NOMO-1 treated with dmso at 0.1 percent for 144 hours (cell line): ENCODE results near the gene ZDHHC16.
"Not testable (repeated sequence)": the region's sequence is repeated elsewhere in the genome, so short reads cannot be mapped to it uniquely, and the experiment has no call there.

Source experiments
- DNase-seq: peaks from one replicate; lab custom pipeline; 2025; ENCODE audit not compliant: unreplicated experiment; lab: John Stamatoyannopoulos, UW

Gene ZDHHC16

DNA sequence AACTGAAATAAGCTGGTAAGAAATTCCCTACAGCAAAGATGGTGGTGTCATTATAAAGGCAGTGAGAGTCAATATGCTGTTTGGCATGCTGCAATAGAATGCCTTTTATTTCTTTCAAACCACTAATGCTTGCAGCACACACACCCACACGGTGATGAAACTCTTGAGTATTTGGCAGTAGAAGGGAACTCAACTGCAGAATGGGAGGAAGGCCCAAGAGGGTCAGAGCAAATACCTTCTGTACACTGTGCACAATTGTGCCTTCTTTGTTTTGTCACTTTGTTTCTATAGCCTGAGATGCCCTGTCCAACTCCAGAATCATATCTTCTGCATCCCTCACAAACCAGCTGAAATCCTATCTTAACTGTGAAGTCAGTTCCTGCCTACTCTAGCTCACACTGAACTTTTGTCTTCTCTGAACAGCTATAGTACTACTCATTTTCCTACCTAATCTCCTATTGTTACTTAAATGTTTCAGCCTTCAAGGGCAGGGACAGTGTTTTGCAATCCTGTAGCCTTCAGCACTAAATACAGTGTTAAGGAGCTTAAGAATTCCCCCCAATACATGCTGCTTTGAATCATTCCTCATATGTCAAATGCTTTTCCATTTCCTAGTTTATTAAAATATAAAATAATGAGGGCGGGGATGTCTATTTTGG lies 30.1 kb downstream of the ZDHHC16 start:
- DNase-seq = no peak

DNA sequence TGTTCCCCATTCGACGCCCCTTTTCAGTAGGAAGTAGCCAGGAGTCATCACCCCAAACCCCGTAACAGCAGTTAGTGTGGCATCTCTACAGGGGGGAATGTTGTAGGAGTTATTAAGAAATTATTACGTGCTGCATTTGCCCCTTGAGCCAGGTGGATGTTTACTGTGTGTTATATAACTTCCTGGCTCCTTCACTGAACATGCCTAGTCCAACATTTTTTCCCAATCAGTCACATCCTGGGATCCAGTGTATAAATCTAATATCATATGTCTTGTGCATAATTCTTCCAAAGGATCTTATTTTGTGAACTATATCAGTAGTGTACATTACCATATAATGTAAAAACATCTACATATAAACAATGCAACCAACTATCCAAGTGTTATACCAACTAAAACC lies 33.4 kb downstream of the ZDHHC16 start:
- DNase-seq = not testable (repeated sequence)

DNA sequence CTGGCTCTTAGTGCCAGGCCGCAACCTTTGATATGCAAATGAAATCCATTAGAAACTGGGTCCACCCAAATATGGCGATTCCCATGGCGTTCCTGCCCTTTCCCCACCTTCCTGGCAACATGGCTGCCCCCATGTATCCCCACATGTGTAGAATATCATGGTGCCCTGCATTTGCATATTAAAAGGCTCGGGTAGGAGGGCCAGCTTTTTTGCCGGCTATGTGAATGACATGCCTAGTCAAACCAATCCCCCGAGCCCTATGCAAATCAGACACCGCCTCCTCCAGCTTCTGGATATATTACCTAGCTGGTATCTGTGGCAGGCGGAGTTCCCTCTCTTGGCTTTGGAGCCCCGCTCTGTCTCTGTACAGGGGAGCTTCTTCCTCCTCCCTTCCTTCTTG lies 34.0 kb downstream of the ZDHHC16 start:
- DNase-seq = no peak

DNA sequence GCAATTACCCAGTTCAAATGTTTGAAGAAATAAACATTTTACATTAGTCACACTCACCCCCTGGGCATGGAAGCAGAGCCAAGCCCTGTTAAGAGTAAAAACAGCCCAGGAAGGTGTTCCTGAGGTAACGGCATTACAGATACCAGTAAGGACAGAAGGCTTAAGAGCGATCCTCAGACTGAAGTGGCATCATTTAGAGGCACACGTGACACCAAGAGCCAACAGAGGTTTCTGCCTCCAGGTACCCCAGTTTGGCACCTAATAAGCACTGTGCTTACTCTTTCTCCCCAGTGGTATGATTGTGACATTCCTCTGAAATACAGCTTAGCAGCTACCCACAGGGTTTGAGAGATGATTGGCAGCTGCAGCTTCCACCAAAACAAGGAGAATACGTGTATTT lies 35.1 kb downstream of the ZDHHC16 start:
- DNase-seq = no peak

DNA sequence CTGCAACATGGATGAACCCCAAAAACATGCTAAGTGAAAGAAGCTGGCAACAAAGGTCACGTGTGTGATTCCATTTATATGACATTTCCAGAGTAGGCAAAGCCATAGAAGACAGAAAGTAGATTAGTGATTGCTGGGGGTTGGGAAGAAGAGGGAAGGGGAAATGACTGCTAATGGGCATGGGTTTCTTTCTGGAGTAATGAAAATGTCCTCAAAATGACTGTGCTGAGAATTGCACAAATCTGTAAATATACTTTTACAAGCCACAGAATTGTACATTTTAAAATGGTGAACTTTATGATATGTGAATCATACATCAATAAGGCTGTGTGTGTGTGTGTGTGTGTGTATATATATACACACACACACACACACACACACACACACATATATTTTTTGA lies 36.4 kb downstream of the ZDHHC16 start:
- DNase-seq = no peak

DNA sequence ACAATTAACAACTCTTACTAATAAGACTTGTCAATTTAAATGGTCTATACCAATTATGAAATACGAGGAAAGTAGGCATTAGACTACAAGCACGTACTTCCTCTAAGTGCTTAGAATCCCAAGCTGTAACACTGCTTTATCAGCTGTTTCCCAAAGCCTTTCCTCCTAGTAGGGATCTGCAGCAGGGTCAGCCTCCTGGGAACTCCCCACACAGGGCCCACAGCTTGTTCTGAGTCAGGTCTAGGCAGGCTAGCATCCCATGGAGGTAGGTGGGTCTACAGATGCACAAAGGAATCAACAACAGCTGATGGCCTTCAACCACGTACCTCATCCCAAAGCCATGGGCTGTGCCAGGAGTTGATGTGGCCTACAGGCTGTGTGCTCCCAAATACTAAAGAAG lies 37.5 kb downstream of the ZDHHC16 start:
- DNase-seq = no peak

DNA sequence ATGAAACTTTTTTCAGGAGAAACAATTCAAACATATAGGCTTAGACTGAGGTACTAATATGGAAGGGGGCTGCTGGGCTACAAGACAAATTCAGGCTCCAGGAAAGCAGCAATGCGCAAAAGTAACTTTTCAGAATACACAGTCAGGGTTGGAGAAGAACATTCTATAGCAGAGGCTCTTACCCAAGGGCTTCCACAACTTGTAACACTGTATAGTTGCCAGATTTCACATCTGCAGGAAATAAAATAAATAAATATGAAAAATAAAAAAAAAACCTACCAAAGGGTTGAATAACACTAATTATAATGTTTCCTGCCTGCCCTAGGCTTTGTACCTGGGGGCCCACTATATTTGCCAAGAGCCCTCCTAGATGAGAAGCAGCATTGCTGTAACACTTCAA lies 37.9 kb downstream of the ZDHHC16 start:
- DNase-seq = no peak

DNA sequence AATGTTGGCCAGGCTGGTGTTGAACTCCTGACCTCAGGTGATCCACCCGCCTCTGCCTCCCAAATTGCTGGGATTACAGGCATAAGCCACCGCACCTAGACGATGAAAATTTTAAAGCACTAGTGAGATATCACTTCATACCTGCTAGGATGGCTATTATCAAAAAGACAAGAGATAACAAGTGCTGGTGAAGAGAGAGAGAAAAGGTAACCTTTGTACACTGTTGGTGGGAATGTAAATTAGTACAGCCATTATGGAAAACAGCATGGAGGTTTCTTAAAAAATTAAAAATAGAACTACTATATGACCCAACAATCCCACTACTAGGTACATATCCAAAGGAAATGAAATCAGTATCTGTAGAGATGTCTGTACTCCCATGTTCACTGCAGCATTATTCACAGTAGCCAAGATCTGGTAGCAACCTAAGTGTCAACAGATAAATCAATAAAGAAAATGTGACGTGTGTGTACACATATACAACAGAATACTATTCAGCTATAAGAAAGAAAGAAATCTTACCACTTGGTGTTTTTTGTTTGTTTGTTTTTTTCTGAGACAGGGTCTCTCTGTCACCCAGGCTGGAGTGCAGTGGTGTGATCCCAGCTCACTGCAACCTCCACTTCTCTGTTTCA lies 39.8 kb downstream of the ZDHHC16 start:
- DNase-seq = no peak

DNA sequence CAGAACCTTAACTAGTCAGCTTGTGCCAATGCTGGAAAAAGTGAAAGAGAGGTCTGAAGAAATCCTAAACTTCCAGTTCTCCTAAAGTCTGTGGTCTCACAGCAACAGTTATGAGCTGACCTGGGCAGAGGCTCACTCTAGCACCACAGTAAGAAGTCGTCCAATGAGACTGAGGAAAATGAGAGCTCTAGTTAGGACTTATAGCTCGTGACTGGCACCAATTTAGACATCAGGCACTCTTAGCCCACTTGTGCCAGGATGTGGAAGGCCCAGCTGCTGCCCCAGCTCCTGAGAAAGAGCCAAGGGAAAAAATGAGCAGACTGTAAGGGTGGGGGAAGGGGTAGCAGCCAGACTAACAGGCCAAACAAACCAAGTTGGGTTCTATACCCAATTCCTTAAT lies 44.6 kb downstream of the ZDHHC16 start:
- no peak for DNase-seq

DNA sequence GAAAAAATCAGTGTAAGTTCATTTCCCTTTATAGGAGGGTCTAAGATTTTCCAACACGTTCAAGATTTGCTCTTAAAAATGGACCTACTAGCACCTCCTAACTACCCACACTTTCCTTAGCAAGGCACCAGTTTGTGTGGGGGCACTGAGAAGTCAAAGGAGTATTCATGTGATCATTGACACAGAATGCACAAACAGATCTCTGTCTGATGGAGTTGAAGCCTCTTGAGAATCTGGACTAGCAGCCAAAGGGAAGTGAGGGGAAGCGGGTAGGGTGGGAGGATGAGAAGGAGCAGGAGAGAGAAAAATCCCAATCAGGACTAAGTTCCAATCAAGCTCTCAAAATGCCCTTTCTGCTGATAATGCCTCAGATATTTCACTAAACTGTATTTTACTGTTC lies 48.2 kb downstream of the ZDHHC16 start:
- DNase-seq = no peak

DNA sequence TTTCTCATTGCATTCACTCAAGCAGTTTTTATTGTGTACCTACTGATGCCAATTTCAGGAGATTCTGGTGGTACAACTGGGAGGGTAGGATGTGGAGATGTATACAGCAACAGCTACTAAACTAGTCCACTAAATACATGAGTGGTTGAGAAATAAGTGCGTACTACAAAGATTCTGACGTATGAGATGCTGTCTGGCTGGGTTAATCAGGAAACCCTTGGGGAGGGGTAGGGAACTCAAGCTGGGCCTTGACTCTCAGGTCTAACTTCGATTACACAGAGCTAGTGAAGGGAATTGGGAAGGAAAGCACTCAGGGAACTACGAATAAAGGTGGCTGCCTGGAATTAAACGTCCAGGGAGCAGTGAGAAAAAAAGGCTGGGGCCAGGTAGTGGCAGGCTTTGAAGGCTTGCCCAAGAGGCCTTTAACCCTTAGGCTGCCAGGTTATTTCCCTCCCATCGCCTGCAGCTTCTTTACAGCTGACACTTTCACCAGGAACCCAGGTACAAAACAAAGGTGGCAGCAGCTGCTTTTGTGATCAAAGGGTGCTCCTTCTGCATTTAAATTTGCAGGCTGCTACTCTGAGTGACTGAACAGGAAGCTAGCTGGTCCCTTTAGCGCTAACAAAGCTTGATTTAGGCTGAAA lies 49.0 kb downstream of the ZDHHC16 start:
- no peak for DNase-seq

DNA sequence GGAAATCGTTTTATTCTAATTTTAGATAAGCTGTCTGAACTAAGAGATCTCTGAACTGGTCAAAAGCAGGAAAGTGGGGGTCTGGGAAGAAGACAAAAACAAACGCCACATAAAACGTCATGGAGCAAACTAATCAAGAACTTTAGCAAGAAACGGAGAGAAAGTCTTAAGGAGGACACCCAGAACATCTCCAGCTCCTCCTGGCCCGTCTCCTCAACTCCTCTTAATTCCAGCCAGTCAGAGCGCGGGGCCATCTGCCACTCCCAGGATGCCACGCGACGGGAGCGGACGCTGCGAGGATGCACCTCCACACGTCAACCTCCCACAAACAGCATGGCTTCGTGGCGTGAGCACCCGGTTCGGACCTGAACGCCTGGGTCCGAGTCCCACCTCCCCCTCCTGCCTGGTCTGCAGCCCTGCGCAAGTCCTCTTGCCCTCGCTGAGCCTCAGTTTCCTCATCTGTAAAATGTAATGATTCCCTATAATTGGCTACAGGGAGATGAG lies 51.6 kb downstream of the ZDHHC16 start:
- peak; percentile 74 for DNase-seq

DNA sequence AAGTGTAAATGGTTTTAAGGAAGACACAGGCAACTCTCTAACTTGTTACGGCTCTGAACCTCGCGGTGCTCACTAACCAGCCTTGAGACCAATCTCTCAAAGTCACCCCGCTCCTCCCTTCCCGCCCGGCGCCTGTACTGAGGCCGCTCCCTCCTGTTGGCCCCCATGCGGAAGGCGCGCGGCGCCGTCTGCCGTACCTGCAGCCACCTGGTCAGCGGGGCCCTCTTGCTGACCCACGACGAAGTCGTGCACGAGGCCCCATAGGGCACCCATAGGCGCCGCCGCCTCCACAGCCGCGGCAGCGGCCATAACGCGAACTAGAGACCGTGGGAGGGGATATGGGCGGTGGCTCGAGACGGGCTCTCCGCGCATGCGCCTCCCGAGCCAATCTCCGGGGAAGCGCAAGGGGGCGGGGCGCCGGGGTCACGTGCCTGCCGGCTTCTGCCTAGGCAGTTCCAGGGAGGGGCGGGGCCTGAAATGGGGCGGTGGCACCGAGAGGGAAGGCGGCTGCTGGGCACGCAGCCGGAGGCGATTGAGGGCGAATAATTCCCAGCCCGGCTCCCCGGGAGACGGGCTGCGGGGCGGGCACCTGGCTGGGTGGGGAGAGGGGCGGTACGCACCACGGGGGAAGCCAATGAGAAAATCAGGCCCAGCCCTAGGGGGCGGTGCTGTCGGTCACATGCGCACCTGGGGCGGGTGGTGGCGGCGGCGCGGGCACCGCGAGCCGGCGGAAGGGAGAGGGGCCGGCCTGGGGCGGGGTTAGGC lies 52.3 kb downstream of the ZDHHC16 start, which contains the start of gene MMS19:
TSS of gene MMS19 (minus strand) at position 347 of the 765 bp plus-strand sequence. CDS start at position 309, 38 bp downstream.
- DNase-seq = peak; percentile 98

DNA sequence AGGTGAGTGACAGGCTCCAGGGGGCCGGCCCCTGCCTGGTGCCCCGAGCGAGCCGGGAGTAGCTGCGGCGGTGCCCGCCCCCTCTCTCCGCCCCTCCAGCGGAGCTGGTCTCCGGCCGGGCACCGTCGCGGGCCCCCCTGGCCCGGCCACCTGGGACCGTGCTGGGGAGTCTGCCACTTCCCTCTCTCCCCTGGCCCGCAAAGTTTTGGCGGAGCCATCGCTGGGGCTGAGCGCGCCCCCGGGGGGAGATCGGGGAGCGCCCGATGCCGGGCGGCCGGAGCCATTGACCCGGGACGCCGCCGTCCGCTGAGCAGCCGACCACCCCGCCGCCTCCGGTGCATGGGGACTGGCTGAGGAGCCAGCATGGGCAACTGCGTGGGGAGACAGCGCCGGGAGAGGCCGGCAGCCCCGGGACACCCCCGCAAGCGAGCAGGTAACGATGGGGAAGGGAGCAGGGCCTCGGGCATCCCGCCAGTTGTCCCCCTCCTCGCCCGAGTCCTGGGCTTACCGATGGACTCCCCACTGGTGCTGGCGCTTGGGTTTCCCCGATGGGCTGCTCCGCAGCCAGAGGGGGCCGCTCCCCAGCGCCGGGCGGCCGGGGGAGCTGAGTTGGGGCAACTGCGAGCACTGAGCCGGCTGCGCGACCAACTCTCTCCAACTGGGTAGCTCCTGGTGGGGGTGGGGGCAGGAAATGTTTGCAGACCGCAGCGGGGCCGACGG lies 53.0 kb downstream of the ZDHHC16 start, which contains the start of gene UBTD1:
TSS of gene UBTD1 (plus strand) at position 84 of the 720 bp plus-strand sequence. CDS start at position 364, 280 bp downstream.
- DNase-seq = no peak

DNA sequence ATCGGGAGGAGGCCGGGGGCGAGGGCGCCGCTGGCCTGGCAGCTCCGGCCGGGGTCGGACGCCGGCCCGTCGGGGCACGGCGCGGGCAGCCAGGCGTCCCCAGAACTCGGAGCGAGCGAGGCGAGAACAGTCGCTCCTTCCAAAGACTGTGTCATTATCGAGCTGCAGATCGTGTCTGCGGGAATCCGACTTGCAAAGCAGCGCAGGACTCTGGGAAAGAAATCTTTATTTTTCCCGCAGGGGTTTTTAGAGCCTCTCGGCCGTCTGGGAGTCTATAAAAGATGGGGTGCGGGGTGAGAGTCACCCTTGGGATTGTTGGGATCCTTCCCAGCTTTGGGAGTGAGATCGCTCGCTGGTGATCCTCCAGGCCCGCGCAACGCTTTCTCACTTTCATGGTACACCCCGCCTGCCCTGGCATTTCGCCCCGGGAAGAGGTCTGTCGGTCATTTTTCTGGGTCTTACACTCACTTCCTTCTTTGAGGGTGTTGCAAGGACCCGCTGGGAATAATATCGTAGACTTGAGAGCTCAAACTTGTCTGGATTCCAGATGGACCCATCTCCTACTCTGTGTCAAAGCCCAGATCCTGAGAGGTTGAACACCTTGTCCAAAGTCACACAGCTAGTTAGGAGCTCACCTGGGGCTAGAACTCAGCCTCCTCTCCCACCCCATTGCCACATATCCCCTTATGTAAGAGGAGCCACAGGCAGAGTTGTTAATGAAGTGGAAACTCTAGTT lies 53.8 kb downstream of the ZDHHC16 start:
- DNase-seq = peak; percentile 4

DNA sequence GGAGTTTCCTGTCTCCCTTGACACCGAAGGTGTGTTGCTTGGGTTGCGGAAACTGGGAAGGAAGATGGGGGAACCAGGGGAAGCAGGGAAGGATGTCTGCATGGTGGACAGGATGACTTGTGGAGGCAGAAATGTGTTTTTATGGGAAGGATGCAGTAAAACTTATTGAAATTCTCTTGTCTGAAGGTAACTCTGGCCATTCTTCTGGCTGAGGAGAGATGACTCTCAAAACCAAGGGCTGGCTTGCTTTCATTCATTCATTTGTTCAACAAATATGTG lies 54.3 kb downstream of the ZDHHC16 start:
- no peak for DNase-seq

DNA sequence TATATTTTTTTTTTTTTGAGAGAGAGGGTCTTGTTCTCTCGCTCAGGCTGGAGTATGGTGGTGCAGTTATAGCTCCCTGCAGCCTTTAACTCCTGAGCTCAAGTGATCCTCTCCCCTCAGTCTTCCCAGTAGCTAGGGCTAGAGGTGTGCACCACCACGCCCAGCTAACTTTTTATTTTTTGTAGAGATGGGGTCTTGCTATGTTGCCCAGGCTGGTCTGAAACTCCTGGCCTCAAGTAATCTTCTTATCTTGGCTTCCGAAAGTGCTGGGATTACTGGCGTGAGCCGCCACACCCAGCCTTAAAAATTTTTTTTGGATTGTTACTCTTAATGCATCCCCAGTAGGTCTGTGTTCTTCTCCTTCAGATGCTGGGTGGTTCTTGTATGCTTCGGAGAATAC lies 56.9 kb downstream of the ZDHHC16 start:
- no peak for DNase-seq

DNA sequence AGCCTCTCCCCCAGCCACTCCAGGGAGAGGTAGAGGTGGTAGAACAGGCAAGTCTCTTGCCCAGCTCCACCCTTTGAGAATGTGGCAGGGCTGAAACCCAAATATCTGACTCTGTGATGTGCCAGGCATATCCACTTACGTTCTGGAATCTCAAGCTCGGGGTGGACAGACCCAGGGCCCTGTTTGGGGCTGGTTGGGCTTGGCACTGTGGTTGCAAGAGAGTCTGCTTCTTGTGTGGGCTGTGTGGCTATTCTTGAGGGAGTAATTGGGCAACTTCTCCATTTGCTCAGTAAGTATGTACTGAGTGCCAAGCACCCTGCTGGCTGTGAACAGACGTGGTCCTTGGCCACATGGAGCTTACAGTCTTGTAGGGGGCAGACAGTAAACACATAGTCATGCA lies 57.4 kb downstream of the ZDHHC16 start:
- no peak for DNase-seq

DNA sequence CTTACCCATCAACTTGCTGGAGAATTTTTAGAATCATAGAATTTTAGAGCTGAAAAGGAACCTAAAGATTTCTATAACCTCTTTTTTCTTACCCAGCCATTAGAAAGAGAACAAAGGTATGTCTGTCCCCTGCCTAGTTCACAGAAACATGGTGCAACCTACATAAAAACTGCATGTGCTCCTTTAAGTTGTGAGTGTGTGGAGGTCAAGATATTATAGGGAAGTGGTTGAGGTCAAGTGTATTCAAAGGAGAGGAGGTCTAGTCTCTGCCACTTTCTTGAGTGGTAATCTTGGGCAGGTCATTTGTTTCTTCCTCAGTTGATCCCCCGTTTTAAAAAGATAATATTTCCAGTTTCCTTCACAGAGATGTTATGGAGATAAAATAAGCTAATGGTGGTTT lies 59.2 kb downstream of the ZDHHC16 start:
- no peak for DNase-seq
